Mesendoderm (in vitro differentiated cells): ENCODE measurements around the gene FTO.

Experiments used
- DNase-seq: peaks from one replicate; pipeline ENCODE4 v3.0.0; 2013
- H2AK5ac ChIP-seq: 2 replicates; pipeline ENCODE4 v1.6.1; 2013; ENCODE audit warnings: low read length, inconsistent platforms
- H2BK120ac ChIP-seq: 2 replicates; pipeline ENCODE4 v1.6.1; 2013; ENCODE audit warnings: low read depth, mild to moderate bottlenecking, low read length, moderate library complexity, mixed read lengths
- H2BK15ac ChIP-seq: replicated peaks from 2 replicates; pipeline ENCODE4 v1.6.1; 2013; ENCODE audit warnings: low read depth, mild to moderate bottlenecking, moderate library complexity
- H2BK5ac ChIP-seq: 2 replicates; pipeline ENCODE4 v1.6.1; 2013; ENCODE audit warnings: low read length, inconsistent platforms
- H3K18ac ChIP-seq: 2 replicates; pipeline ENCODE4 v1.6.1; 2013; ENCODE audit warnings: mild to moderate bottlenecking, low read length, mixed read lengths
- H3K23ac ChIP-seq: one replicate; pipeline ENCODE4 v1.6.1; 2013; ENCODE audit warnings: low read length
- H3K27ac ChIP-seq: 2 replicates; pipeline ENCODE4 v1.5.1; 2013; ENCODE audit warnings: low read depth, mild to moderate bottlenecking, inconsistent platforms, low read length, moderate library complexity
- H3K27me3 ChIP-seq: 2 replicates; pipeline ENCODE4 v1.6.1; 2013; ENCODE audit warnings: low read length, control low read depth, mild to moderate bottlenecking, inconsistent platforms; ENCODE audit not compliant: insufficient read depth, poor library complexity
- H3K36me3 ChIP-seq: 2 replicates; pipeline ENCODE4 v1.6.1; 2013; ENCODE audit warnings: low read length, inconsistent platforms; ENCODE audit not compliant: control insufficient read depth, insufficient read depth
- H3K4ac ChIP-seq: one replicate; pipeline ENCODE4 v1.6.1; 2013; ENCODE audit warnings: low read depth, mild to moderate bottlenecking, low read length, moderate library complexity
- H3K4me1 ChIP-seq: 2 replicates; pipeline ENCODE4 v1.6.1; 2013; ENCODE audit warnings: low read depth, low read length, inconsistent platforms; ENCODE audit not compliant: control insufficient read depth
- H3K4me2 ChIP-seq: 2 replicates; pipeline ENCODE4 v1.6.1; 2013; ENCODE audit warnings: low read length
- H3K4me3 ChIP-seq: 2 replicates; pipeline ENCODE4 v1.5.1; 2013; ENCODE audit warnings: mild to moderate bottlenecking, low read length
- H3K56ac ChIP-seq: one replicate; pipeline ENCODE4 v1.6.1; 2013; ENCODE audit warnings: low read length
- H3K79me1 ChIP-seq: 2 replicates; pipeline ENCODE4 v1.6.1; 2013; ENCODE audit warnings: low read length, inconsistent platforms
- H3K79me2 ChIP-seq: 2 replicates; pipeline ENCODE4 v1.6.1; 2013; ENCODE audit warnings: mild to moderate bottlenecking, low read length; ENCODE audit not compliant: control insufficient read depth, insufficient read depth
- H3K9ac ChIP-seq: 2 replicates; pipeline ENCODE4 v1.6.1; 2013; ENCODE audit warnings: low read length, inconsistent platforms
- H4K5ac ChIP-seq: one replicate; pipeline ENCODE4 v1.6.1; 2013; ENCODE audit warnings: low read length
- H4K8ac ChIP-seq: one replicate; pipeline ENCODE4 v1.6.1; 2013; ENCODE audit warnings: low read depth, mild to moderate bottlenecking, control low read depth, low read length, moderate library complexity
- WGBS: extraction: QIAGEN DNeasy Blood & Tissue Kit; methylation state at CpG from one replicate; pipeline ENCODE4 v1.1.7; 2013; ENCODE audit warnings: low lambda C conversion rate, missing lambda C conversion rate; ENCODE audit not compliant: insufficient coverage; ENCODE audit errors: extremely low coverage; 5-methylcytosine and 5-hydroxymethylcytosine counted together

FTO gene

DNA sequence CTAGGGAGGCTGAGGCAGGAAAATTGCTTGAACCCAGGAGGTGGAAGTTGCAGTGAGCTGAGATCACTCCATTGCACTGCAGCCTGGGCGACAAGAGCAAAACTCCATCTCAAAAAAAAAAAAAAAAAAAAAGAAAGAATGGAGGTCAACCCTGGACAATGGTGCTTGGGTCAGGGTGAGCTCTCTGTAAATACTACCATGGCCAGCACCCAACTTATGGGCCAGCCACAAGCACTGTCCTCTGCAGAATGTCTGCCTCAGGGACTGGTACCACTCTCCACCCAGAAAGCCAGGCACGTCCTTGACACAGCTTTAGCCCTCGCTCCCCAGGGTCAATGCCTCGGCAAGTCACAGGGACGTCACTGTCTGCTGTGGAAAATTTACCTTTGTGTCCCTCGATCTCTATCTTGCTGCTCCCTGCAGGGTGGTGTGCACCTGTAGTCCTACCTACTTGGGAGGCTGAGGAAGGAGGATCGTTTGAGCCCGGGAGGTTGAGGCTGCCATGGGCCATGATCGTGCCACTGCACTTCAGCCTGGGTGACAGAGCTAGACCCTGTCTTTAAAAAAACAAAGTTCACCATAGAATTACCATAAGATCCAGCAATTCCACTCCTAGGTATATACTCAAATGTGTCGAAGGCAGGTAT lies 459.4 kb downstream of the FTO start:
- WGBS, result no CpG with 5 or more reads among the region's 10 CpGs
- Histone ChIP-seq H3K18ac (no peak overlapping the region), H3K4me1 (no peaks in the 10 kb centered on the region), H3K36me3 (no peaks in the 10 kb centered on the region), H3K4me3 (no peak overlapping the region), H3K56ac (no peak overlapping the region), H3K27me3 (no peaks in the 10 kb centered on the region), H2BK15ac (no peak overlapping the region), H3K9ac (no peak overlapping the region), H4K5ac (no peak overlapping the region), H3K79me2 (no peaks in the 10 kb centered on the region), H3K79me1 (no peaks in the 10 kb centered on the region), H4K8ac (no peak overlapping the region), H3K23ac (no peak overlapping the region), H2AK5ac (no peak overlapping the region), H3K4me2 (no peak overlapping the region), H3K27ac (no peak overlapping the region), H2BK120ac (no peak overlapping the region), H3K4ac (no peak overlapping the region), H2BK5ac (no peak overlapping the region)
- no peak for DNase-seq

DNA sequence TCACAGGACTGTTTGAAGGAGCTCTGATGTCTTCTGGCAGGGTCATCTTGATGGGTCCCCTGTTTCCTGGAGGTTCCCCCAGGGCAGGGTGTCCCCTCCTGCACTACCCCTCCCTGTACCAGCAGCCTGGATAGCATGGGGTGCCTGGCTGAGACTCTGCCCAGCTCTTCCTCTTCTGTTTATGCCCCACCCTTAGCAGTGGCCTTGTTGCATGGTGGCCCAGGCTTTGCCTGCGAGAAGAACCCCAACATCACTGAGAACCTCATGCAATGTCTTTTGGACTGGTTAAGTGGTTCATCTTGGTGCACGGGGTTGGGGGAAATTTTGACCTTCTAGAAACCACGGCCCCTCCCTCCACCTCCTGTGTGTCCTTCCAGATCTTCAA lies 460.8 kb downstream of the FTO start:
- no peak overlapping the region for H3K18ac ChIP-seq
- no peaks in the 10 kb centered on the region for H3K79me2 ChIP-seq
- no peak overlapping the region for H3K9ac ChIP-seq
- no peak overlapping the region for H3K27ac ChIP-seq
- no peak overlapping the region for H3K4me2 ChIP-seq
- H3K36me3 ChIP-seq, result no peaks in the 10 kb centered on the region
- H3K4ac ChIP-seq, result no peak overlapping the region
- no peak overlapping the region for H4K8ac ChIP-seq
- H3K4me3 ChIP-seq, result no peak overlapping the region
- H3K4me1 ChIP-seq, result no peaks in the 10 kb centered on the region
- H2BK15ac ChIP-seq, result no peak overlapping the region
- no peak for DNase-seq
- no peaks in the 10 kb centered on the region for H3K27me3 ChIP-seq
- WGBS, result no CpG with 5 or more reads among the region's 3 CpGs
- no peak overlapping the region for H4K5ac ChIP-seq
- H2AK5ac ChIP-seq, result no peak overlapping the region
- H2BK120ac ChIP-seq, result no peak overlapping the region
- H3K23ac ChIP-seq, result no peak overlapping the region
- no peak overlapping the region for H2BK5ac ChIP-seq
- no peaks in the 10 kb centered on the region for H3K79me1 ChIP-seq
- no peak overlapping the region for H3K56ac ChIP-seq

DNA sequence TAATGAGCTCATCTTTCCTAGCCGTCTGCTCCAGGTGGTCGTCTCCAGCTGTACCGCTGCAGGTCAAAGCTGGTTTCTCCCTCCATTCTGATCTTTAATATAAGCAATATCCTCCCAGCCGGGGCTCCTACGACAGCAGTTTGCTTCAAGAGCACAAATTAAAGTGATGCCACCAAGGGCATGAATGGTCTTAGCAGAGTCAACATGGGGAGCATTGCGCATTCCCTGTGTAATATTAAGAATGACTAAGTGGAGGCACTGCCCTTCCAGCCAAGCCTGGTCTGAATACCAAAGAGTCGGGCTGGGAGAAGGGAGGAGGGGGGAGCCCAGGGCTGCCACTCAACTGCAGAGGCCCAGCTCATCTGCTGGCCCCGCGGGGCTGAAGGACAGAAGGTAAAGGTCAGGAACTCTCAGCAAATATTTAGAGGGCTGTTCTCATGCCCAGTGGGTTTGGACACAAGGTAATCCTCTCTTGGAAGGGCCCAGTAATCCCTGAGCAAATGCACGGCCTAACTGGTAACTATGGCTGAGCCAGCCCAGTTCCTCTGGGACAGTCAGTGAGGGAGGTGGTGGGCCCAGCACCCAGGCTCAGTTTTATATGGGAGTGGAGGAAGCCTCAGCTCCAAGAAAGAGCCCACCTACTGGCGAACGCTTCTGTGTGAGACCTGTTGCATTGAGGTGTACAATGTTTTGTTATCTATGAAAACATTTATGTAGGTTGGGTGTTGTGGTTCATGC lies 461.4 kb downstream of the FTO start:
- no peak overlapping the region for H3K4me2 ChIP-seq
- no peaks in the 10 kb centered on the region for H3K4me1 ChIP-seq
- H4K5ac ChIP-seq, result no peak overlapping the region
- H3K79me1 ChIP-seq, result no peaks in the 10 kb centered on the region
- no peak overlapping the region for H2BK5ac ChIP-seq
- no peak overlapping the region for H4K8ac ChIP-seq
- no peak overlapping the region for H3K27ac ChIP-seq
- H3K4me3 ChIP-seq, result no peak overlapping the region
- no peak overlapping the region for H3K4ac ChIP-seq
- H3K79me2 ChIP-seq, result no peaks in the 10 kb centered on the region
- no peak overlapping the region for H2BK15ac ChIP-seq
- no peak overlapping the region for H3K56ac ChIP-seq
- WGBS, result no CpG with 5 or more reads among the region's 12 CpGs
- no peak overlapping the region for H3K18ac ChIP-seq
- H2BK120ac ChIP-seq, result no peak overlapping the region
- H3K36me3 ChIP-seq, result no peaks in the 10 kb centered on the region
- H3K23ac ChIP-seq, result no peak overlapping the region
- no peak overlapping the region for H2AK5ac ChIP-seq
- H3K9ac ChIP-seq, result no peak overlapping the region
- no peaks in the 10 kb centered on the region for H3K27me3 ChIP-seq
- no peak for DNase-seq

DNA sequence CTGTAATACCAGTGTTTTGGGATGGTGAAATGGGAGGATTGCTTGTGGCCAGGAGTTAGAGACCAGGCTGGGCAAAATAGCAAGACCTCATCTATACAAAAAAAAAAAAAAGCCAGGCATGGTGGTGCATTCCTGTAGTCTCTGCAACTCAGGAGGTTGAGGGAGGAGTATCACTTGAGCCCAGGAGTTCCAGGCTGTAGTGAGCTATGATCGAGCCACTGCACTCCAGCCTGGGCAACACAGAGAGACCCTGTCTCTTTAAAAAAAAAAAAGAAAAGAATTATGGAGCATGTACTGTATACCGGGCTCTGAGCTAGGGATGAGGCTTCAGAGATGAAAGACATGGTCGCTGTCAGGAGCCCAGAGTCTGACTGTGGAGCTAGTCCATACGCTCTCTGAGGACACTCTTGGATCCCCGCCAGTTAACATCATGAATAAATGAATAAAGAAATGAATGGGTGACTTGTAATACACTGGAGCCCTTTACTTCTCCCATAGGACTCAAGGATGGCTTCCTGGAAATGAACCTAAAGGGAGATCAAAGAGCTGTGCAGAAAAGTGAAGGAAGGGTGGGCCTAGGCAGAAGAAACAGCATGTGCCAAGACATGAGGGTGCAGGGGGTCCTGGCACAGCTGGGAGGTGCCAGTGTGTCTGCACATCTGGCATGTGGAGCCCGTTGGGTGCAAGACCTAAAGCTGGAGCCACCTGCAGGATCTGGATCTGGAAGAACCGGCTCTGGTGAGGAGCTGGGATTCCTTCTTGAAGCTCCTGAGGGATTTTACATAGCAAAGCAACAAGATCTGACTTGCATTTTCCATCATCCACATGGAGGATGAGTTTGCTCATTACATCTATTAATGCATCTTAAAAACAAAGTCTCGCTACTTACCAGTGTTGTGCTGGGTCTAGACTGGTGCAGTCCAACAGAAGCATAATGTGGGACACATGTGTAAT lies 462.2 kb downstream of the FTO start:
- Histone ChIP-seq H3K9ac (no peak overlapping the region), H3K79me1 (no peaks in the 10 kb centered on the region)

DNA sequence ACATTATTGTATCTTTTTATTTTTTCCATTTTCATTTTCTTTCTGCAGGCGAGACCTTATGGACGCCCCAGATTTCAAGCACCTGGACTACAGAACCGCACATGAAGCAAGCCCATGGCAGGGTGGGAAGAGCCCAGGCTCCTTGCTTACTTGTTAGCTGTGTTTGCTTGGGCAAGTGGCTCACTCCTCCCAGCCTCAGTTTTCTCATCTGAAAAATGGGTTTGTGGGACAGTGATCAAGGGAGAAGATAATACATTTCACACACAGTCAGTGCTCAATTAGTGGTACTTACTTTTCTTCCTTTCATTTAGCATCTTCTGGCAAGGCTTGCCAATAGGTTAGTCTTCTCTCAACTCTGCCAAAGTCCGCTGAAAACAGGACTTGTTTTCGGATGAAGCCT lies 465.2 kb downstream of the FTO start:
- no peak overlapping the region for H2AK5ac ChIP-seq
- H3K79me1 ChIP-seq, result no peaks in the 10 kb centered on the region
- H3K9ac ChIP-seq, result no peak overlapping the region
- DNase-seq, result no peak
- no peak overlapping the region for H3K4me3 ChIP-seq
- no CpG with 5 or more reads among the region's 5 CpGs for WGBS
- H3K56ac ChIP-seq, result no peak overlapping the region
- H3K27ac ChIP-seq, result no peak overlapping the region
- no peak overlapping the region for H4K5ac ChIP-seq
- no peak overlapping the region for H3K4ac ChIP-seq
- H3K27me3 ChIP-seq, result no peaks in the 10 kb centered on the region
- no peak overlapping the region for H3K18ac ChIP-seq
- H2BK5ac ChIP-seq, result no peak overlapping the region
- no peak overlapping the region for H2BK120ac ChIP-seq
- H2BK15ac ChIP-seq, result no peak overlapping the region
- H3K23ac ChIP-seq, result no peak overlapping the region
- no peak overlapping the region for H4K8ac ChIP-seq
- H3K4me2 ChIP-seq, result no peak overlapping the region
- H3K79me2 ChIP-seq, result no peaks in the 10 kb centered on the region
- no peaks in the 10 kb centered on the region for H3K4me1 ChIP-seq
- H3K36me3 ChIP-seq, result no peaks in the 10 kb centered on the region

More for the DNA sequence above, 462.2 kb downstream of the FTO start:
- WGBS, result no CpG with 5 or more reads among the region's 8 CpGs
- no peak overlapping the region for H3K56ac ChIP-seq
- no peaks in the 10 kb centered on the region for H3K36me3 ChIP-seq
- no peak overlapping the region for H3K18ac ChIP-seq
- no peaks in the 10 kb centered on the region for H3K4me1 ChIP-seq
- H3K27ac ChIP-seq, result no peak overlapping the region
- no peak overlapping the region for H2BK5ac ChIP-seq
- no peaks in the 10 kb centered on the region for H3K27me3 ChIP-seq
- no peak overlapping the region for H4K8ac ChIP-seq
- no peak overlapping the region for H2BK120ac ChIP-seq
- no peak for DNase-seq
- no peak overlapping the region for H3K23ac ChIP-seq
- H2BK15ac ChIP-seq, result no peak overlapping the region
- no peak overlapping the region for H3K4me3 ChIP-seq
- H3K4ac ChIP-seq, result no peak overlapping the region
- H3K4me2 ChIP-seq, result no peak overlapping the region
- H4K5ac ChIP-seq, result no peak overlapping the region
- H3K79me2 ChIP-seq, result no peaks in the 10 kb centered on the region
- H2AK5ac ChIP-seq, result no peak overlapping the region
